HG02938 (cell line): ENCODE measurements around the gene KIF16B.
A peak's percentile ranks its signal among the peaks of the same experiment; 100 is the strongest.

ENCODE experiments used
- ATAC-seq: cut with Tn5 transposase; IDR thresholded peaks from one replicate; pipeline ENCODE4 v1.9.1; 2021; ENCODE audit warnings: mild to moderate bottlenecking, moderate library complexity; ENCODE audit not compliant: unreplicated experiment

Gene KIF16B

GRCh38 chr20:16367948-16368560 is 205.2 kb downstream of the KIF16B start:
- no peak for ATAC-seq

- ATAC-seq: no peak
Measured at GRCh38 chr20:16366529-16366928, 206.7 kb downstream of the KIF16B start.

GRCh38 chr20:16364320-16364687 is 208.9 kb downstream of the KIF16B start:
- ATAC-seq: no peak

- ATAC-seq: no peak
Measured at GRCh38 chr20:16363506-16364319, 209.5 kb downstream of the KIF16B start.

- no peak for ATAC-seq
Measured at GRCh38 chr20:16362642-16363041, 210.6 kb downstream of the KIF16B start.

GRCh38 chr20:16360668-16361067 is 212.6 kb downstream of the KIF16B start:
- ATAC-seq: no peak

GRCh38 chr20:16353417-16353781 is 219.8 kb downstream of the KIF16B start:
- no peak for ATAC-seq

GRCh38 chr20:16352751-16353416 is 220.4 kb downstream of the KIF16B start:
- ATAC-seq: no peak

- ATAC-seq: no peak
Measured at GRCh38 chr20:16352321-16352720, 220.9 kb downstream of the KIF16B start.

GRCh38 chr20:16351415-16351814 is 221.8 kb downstream of the KIF16B start:
- no peak for ATAC-seq

- ATAC-seq: no peak
Measured at GRCh38 chr20:16350465-16350864, 222.8 kb downstream of the KIF16B start.

- ATAC-seq: no peak
Measured at GRCh38 chr20:16349523-16350260, 223.6 kb downstream of the KIF16B start.

GRCh38 chr20:16346956-16347355 is 226.3 kb downstream of the KIF16B start:
- ATAC-seq: no peak

GRCh38 chr20:16337707-16338106 is 235.5 kb downstream of the KIF16B start:
- no peak for ATAC-seq

- ATAC-seq: no peak
Measured at GRCh38 chr20:16327606-16328005, 245.6 kb downstream of the KIF16B start.

GRCh38 chr20:16321291-16321690 is 252.0 kb downstream of the KIF16B start:
- no peak for ATAC-seq

- no peak for ATAC-seq
Measured at GRCh38 chr20:16317445-16318362, 255.5 kb downstream of the KIF16B start.

GRCh38 chr20:16316513-16316912 is 256.7 kb downstream of the KIF16B start:
- no peak for ATAC-seq

GRCh38 chr20:16314748-16315159 is 258.5 kb downstream of the KIF16B start:
- ATAC-seq: no peak

- ATAC-seq: peak; percentile 57
Measured at GRCh38 chr20:16314320-16314719, 258.9 kb downstream of the KIF16B start.
